ENCODE data around the gene RASD2. TPM values are rescaled to one million over a fixed set of nuclear protein-coding genes. Genes with fewer than 3 reads are reported as not detected.
"Not testable (repeated sequence)": the region's sequence is repeated elsewhere in the genome, so short reads cannot be mapped to it uniquely, and the experiment has no call there.

RASD2 gene, protein sequence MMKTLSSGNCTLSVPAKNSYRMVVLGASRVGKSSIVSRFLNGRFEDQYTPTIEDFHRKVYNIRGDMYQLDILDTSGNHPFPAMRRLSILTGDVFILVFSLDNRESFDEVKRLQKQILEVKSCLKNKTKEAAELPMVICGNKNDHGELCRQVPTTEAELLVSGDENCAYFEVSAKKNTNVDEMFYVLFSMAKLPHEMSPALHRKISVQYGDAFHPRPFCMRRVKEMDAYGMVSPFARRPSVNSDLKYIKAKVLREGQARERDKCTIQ
- 0.89 TPM for polyA plus RNA-seq (2013, experiment 1 of 2; ENCODE audit: insufficient read length)
- 1.2 TPM for polyA plus RNA-seq (2013, experiment 2 of 2; ENCODE audit: insufficient read length)

DNA sequence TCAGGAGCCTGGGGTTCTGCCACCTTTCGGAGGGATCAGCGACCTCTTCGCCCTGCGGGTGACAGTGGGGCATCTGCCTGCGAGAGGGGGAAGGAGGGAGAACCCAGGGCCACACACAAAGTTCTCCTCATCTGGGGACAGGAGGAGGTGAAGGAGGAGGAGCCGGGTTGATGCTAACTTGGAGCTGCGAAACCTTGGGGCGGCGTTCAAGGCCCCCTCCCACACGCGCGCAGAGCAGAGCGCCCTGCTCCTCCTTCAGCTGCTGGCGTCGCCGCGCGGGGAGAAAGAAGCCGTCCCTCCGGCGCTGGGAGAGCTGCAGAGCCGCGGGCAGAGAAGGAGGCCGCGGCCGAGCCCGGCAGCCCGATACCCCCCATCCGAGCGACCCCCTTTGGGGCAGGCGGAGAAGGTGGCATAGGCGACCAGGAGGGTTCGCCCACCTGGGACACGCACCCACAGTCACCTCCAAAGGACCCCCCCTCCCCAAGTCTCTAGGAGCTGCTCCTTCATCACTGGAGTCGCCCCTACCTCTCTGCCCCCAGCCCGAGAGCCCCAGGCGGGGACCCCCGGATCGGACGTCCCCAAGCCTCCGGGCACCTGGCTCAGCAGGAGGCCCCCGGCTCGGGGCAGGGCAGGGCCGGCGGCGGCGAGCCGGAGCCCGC is at the start of gene RASD2:
TSS of gene RASD2 (plus strand) at position 237 of the 659 bp plus-strand sequence. CDS start 5,979 bp downstream, outside the sequence.
- DNase-seq: no peak

DNA sequence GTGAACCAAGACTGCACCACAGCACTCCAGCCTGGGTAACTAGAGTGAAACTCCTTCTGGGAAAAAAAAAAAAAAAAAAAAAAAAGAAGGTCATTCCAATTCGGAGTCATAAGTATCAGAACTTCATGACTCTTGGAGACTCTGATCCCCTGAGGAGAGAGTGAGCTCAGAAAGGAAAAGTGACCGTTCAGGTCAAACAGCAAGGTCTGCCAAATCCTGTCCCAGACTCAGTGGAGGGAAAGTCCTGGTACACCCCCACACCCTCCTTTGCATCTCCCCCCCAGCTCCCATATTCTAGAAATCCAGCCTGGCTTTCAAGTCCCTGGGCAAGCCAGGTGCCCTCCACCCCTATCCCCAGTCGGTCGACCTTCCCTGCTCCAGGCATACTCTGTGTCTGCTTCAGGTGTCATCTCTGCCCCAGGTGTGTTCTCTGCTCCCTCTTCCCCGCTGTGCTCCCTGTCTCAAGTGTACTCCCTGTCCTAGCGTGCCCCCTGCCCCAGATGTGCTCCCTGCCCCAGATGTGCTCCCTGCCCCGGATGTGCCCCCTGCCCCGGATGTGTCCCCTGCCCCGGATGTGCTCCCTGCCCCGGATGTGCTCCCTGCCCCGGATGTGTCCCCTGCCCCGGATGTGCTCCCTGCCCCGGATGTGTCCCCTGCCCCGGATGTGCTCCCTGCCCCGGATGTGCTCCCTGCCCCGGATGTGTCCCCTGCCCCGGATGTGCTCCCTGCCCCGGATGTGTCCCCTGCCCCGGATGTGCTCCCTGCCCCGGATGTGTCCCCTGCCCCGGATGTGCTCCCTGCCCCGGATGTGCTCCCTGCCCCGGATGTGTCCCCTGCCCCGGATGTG is 49.3 kb upstream of the RASD2 start:
- DNase-seq: not testable (repeated sequence)

DNA sequence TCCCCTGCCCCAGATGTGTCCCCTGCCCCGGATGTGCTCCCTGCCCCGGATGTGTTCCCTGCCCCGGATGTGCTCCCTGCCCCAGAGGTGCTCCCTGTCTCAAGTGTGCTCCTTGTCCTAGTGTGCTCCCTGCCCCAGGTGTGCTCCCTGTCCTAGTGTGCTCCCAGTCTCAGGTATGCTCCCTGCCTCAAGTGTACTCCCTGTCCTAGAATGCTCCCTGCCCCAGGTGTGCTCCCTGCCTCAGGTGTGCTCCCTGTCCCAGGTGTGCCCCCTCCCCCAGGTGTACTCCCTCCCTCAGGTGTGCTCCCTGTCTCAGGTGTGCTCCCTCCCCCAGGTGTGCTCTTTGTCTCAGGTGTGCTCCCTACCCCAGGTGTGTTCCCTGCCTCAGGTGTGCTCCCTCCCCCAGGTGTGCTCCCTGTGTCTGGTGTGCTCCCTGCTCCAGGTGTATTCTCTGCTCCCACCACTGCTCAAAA is 48.7 kb upstream of the RASD2 start:
- DNase-seq: no peak

DNA sequence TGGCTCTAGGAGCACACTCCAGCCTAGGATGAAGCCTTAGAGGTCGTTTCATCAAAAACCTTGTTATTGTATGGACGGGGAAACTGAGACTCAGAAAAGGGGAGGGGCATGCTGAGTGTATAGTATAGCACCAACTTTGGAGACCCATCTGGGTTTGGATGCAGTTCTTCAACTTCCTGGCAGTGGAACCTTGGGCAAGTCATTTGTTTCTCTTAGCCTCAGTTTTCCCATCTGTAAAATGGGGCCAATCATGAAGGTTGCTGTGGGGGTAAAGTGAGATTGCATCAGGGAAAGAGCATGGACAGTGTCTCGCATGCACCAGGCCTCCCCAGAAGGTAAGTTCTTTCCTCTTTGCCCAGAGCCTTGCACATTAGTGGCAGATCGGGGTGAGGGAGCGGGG is 47.6 kb upstream of the RASD2 start:
- DNase-seq: no peak

DNA sequence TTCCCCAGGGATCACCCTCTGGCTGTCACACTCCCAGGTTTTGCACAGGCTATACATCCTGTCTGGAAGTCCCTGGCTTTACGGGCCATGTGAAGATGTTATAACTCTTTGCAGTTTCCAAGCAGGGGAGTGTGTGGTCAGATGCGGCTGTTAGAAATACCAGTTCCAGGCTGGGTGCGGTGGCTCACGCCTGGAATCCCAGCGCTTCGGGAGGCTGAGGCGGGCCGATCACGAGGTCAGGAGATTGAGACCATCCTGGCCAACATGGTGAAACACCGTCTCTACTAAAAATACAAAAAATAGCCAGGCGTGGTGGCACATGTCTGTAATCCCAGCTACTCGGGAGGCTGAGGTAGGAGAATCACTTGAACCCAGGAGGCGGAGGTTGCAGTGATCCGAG is 44.9 kb upstream of the RASD2 start:
- not testable (repeated sequence) for DNase-seq

DNA sequence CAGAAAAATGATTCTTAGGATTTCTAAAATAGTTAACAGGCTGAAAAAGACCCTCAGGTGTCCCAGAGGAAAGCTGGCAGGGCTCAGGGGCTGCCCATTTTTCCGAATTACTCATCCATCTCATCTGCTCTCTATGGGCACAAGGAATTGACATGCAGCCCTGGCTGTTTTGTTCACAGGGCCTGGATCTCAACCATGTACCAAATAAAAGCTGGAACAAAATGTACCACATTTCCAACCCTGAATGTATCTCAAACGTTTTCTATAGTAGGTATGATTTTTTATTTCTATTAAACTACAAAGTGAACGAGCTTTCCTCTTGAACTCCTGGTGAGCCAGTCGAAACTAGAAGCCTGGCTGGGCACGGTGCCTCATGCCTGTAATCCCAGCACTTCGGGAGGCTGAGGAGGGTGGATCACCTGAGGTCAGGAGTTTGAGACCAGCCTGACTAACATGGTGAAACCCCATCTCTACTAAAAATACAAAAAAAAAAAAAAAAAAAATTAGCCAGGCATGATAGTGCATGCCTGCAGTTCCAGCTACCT is 43.8 kb upstream of the RASD2 start:
- no peak for DNase-seq

DNA sequence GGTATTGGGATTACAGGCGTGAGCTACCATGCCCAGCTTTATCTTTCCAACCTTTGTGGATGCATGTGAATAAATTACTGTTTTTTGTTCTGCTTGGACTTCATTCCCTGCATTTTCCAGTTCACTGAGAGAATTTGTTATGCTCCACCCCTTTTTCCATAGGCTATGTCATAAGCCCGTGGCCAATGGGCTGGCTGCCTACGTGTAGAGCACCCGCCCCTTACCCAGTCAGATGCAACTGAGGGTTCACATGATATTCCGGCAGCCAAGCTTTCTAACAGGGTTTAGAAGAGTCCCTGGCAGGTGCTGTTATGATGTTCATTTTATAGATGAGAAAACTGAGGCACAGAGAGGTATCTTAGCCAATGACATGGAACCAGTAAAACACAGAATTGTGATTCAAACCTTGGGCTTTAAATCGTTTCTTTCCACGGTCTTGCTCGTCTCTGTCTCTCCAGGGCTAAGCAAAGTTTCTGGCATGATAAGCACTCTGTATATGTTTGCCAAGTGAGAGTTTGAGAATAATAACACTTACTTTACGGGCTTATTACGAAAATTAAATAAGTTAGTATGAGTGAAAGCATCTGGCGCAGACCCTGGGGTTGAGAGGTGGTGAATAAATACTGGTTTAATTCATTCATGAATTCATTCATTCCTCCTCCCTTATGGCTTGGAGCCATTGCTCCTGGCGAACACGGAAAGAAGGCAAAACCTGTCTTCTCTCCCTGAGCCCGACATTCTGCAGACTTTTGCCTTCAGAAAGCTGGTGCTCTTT is 42.4 kb upstream of the RASD2 start:
- DNase-seq: no peak

DNA sequence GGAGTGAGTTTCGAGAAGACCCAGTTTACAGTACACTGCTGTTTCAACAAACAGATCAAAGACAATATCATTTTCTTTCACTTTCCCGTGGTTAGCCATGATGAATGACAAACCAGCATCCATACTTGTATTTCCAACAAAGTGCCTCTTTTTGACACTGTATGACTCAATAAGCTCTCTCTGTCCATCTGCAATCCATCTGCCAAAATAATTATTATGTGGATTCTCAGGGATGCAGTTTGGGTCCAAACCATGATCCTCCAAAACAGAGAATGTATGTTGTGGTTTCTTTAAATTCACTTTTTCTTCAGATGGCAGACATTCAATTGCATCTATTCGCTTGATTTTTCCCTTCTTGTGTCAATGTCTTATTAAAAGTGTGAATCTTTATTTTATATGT is 37.8 kb upstream of the RASD2 start:
- peak; percentile 51 for DNase-seq

DNA sequence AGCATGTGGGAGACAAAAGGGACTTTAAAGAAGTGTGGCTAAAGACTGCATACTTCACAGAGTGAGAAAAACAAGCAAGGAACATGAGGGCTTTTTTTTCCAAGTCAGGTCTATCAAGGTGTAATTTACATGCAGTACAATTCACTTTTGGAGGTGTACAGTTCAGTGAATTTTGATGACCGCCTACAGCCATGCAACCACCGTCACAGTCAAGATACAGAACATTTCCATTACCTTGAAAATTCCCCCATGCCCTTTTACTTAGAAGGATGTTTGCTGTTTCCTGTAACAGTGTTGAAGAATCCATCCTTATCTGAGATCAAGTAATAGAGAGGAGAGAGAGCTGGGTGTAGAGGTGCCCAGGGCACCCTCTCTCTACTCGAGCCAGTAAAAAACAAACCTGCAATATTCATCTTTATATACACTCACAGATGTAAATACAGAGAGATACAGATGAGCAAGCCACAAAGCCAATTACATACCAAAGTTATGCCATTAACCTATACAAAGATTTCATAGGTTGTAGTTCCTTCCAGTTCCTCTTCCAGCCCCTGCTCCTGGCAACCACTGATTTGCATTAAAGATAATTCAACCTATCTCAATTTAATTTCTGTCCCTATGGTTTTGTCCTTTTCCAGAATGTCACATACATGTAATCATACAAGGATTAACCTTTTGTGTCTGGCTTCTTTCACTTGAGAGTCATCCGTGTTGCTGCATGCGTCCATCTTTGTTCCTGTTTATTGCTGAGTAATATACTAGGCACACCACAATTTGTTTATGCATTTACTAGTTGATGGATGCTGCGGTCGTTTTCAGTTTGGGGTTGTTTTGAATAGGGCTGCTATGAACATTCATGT is 35.0 kb upstream of the RASD2 start:
- DNase-seq: no peak

DNA sequence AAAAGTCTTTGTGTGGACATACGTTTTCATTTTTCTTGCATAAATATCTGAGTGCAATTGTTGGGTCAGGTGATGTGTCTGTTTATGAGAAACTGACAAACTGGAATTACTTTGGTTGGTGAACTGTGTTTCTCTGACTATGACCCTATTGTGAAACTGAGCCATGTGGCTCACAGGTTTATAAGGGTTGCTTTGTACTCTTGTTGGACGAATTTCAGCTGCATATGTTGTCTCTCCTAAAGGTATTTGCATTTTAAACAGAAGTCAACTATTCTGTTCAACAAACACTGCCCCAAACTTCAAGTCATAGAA is 34.4 kb upstream of the RASD2 start:
- no peak for DNase-seq

DNA sequence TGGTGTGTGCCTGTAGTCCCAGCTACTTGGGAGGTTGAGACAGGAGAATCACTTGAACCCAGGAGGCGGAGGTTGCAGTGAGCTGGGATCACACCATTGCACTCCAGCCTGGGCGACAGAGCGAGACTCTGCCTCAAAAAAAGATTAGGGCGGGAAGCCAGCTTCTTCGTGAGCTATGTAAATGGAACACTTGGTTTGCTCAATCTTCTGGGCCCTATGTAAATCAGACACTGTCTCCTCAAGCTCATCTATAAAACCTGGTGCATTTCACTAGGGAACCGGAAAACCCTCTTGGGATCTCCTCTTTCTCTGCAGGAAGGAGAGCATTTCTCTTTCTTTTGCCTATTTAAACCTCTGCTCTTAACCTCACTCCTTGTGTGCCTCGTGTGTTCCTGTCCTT is 32.8 kb upstream of the RASD2 start:
- not testable (repeated sequence) for DNase-seq

DNA sequence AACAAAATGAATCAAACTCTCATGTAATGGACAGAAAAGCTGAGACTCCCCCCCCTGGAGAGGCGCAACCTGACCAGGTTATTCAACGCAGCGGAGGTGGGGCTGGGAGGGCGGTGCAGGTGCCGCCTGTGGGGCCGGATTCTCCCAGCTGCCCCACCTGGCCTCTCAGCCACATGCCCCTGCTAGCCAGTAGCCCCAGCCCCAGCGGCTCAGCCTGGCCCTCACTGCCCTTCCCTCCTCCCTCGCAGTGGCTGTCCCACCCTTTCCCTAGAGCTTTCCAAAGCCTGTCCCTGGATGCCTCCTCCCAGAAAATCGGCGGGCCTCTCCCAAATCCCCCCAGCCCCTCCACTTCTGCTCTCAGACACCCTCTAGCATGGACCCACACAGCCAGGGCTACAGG is 31.2 kb upstream of the RASD2 start:
- DNase-seq: no peak

DNA sequence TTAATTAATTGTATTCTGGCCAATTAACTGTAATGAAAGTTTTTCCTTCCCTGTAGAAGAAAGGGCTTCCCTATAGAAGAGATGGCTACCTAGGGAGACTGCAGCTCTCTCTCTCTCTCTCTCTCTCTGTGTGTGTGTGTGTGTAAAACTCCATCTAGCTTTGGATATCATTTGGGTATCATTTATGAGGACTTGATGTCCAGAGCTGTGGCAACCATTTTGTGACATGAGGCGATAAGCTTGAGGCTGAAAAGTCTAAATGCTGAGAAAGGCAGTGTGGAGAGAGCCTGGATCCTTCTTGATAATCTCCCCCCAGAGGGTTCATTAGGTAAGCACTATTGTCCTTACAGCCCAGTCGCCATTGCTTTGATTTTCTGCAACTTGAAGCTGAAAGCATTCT is 30.7 kb upstream of the RASD2 start:
- no peak for DNase-seq

DNA sequence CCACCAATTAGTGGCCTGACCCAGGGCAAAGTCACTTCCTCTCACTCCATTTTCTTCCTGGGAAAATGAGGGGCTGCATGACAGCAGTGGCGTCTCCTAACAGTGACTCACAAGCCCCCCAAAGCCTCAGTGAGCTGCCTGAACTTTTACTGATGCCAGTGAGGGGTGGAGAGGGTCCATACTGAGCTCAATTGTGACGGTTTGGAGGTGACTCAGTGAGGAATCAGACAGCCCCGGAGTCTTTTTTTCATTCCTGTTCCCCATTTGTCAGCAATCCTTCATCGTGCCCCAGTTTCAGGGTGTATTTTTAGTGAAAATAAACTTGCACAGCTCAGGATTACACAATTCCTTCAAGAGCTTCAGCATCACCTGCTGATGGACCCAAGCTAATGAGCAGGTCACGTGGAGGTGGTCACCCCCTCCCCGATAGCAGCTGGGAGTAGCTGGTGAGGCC is 30.1 kb upstream of the RASD2 start:
- DNase-seq: peak; percentile 57

DNA sequence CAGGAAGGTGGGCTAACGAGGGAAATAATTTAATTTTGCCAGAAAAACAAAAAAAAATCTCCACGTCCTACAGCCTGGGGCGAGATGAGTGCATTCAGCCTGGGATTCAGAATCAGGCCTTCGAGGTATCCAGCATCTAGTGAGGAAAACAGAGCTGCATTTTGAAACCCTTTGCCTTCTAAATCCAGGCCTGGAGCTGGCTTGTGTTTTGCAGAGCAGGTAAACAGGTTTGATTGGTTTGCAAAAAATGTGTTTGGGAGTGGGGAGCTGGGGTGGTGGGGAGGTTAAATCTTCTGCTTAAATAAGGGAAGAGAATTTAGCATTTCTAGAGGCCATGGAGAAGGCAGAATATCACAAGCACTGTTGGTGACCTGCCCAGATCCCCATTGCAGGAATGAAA is 29.7 kb upstream of the RASD2 start:
- no peak for DNase-seq

DNA sequence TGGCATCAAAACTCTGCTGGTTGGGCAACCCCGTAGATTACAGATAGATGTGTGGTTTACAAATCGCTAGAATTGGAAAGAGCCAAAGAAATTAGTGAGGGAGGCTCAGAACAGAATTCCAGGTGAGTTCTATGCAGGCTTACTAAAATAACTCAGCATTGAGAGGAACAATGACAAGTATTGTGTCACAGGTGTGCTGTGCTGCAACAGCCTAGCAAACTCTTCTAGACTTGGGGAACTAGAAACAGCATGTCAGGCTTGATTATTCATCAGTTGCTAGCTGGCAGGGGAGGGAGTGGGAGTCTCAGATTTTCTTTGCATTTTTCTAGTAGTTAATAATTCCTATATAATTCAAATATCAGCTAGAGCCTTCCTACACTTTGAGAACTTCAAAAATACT is 26.3 kb upstream of the RASD2 start:
- no peak for DNase-seq

DNA sequence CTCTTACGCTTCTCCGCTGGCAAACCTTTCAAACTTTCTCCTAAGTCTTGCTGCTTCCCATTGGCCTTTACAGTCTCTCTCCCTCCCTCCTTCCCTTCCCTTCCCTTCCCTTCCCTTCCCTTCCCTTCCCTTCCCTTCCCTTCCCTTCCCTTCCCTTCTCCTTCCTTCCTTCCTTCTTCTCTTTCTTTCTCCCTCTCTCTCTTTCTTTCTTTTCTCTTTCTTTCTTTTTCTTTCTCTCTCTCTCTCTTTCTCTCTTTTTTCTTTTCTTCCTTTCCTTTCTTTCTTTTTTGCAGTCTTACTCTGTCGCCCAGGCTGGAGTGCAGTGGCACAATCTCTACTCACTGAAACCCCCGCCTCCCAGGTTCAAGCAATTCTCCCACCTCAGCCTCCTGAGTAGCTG is 24.7 kb upstream of the RASD2 start:
- DNase-seq: not testable (repeated sequence)

DNA sequence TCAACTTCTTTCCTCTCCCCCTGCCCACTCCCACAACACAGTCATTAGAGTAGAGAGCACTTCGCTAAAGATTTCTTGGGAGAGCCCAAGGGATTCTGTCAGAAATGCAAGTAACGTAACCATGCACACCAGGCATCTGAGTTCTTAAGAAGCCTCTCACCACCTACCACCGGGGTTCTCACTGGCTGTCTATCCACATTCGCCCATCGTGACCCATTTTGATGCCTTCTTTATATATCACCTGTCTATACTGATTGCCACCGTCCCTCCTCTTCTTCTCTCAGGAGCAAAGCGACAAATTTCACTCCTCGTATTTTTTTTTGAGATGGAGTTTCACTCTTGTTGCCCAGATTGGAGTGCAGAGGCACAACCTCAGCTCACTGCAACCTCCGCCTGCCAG is 23.9 kb upstream of the RASD2 start:
- DNase-seq: no peak

DNA sequence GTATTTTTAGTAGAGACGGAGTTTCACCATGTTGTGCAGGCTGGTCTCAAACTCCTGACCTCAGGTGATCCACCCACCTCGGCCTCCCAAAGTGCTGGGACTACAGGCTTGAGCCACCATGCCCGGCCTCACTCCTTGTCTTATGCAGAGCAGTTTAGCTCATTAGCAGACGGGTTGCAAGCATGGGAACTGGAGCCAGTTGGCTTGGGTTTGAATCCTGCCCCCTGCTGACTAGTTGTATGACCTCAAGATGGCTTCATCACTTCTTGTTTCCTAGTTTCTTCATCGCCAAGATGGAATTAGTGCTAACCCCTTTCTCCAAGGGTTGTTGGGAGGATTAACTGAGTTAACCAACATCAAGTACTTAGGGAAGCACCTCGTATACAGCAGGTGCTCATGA is 23.4 kb upstream of the RASD2 start:
- no peak for DNase-seq

DNA sequence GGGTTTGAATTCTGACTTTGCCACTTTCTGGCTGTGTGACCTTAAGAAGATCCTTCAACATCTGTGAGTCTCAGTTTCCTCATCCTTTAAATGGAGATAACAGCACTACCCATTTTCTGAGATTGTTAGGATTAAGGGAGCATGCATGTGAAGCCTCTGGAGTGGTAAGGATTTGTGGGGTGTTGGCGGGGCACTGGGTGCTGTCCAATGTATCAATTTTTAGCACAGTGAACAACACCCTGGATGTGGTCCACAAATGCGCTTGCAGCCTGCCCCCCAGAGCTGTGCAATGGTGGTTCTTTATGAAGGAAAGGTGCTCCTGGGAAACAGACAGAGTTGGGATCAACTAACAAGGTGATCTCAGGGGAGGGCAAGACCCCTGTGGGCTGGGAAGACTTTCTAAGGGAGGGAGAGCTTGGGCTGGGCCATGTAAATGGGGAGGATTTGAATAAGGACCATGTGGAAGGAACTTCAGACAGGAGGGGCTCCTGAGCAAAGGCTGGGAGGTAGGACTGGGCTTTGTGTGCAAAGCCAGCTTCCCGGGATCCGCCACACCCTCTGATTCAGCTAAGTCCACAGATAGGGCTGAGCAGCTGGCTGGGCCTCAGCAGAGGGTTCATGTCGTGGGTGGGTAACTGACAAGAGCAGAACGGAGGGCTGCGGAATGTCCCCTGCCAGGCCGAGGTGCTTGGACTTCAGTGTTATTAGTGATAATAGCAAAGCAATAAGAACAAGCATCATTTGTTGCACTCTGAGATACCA is 22.7 kb upstream of the RASD2 start:
- no peak for DNase-seq
